ENCODE measurements around the gene ULBP2. TPM values are rescaled to one million over a fixed set of nuclear protein-coding genes. Genes with fewer than 3 reads are reported as not detected.

ULBP2 gene
- total RNA-seq, 1 experiment from 2014 or later, result not detected

DNA sequence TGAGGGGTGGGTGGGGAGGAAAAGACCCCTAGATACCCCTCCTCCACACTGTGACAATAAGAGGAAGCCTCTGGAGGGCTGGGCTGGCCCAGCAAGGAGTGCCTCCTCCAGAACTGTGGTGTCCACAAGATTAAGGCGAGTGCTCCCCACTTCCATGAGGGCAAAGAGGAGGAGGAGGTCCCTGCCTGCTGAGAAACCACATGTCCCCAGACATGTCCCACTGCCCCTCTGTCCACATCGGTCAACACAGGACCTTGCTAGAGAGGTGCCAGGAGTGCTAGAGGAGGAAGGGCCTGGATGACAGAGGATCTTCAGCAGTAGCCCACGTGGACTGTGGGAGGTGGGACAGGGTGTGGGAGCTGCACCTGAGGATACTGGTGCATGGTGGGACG, 22.0 kb upstream of the ULBP2 start:
- Histone ChIP-seq H3K27me3 (ENCODE audit: insufficient read depth, low read length) (peaks cover 39% of the 10 kb centered on the region), H3K23ac (ENCODE audit: insufficient read length, low read depth, low read length) (no peak overlapping the region), H3K14ac (ENCODE audit: insufficient read depth, low read length) (no peak overlapping the region), H2BK12ac (ENCODE audit: insufficient read length, low read depth, low read length) (no peak overlapping the region), H2BK20ac (ENCODE audit: low read depth, low read length, poor library complexity, severe bottlenecking) (no peak overlapping the region), H4K20me1 (ENCODE audit: control insufficient read depth, insufficient read depth, insufficient read length) (no peaks in the 10 kb centered on the region), H4K5ac (ENCODE audit: insufficient read length, low read depth, low read length) (no peak overlapping the region), H3K79me2 (ENCODE audit: insufficient read depth, low read length) (no peaks in the 10 kb centered on the region), H4K8ac (replicated peaks; ENCODE audit: insufficient read length, low read depth, low read length) (no peak overlapping the region), H3K56ac (ENCODE audit: insufficient read length, low read depth, low read length) (no peak overlapping the region), H2BK5ac (ENCODE audit: insufficient read length, low read length) (no peak overlapping the region), H2AFZ (ENCODE audit: low read length) (no peak overlapping the region), H3K4ac (ENCODE audit: low read depth, low read length) (no peak overlapping the region), H3K4me2 (ENCODE audit: insufficient read depth, insufficient read length, low read length) (no peak overlapping the region), H3K9me3 (ENCODE audit: control insufficient read depth, low read depth, low read length) (no peaks in the 10 kb centered on the region), H3K18ac (ENCODE audit: insufficient read length, low read depth, low read length) (no peak overlapping the region), H2BK120ac (ENCODE audit: low read depth, low read length, poor library complexity, severe bottlenecking) (no peak overlapping the region), H3K4me1 (ENCODE audit: insufficient read depth, low read length) (no peaks in the 10 kb centered on the region), H3K27ac (ENCODE audit: insufficient read length, low read depth, low read length) (no peak overlapping the region), H4K91ac (ENCODE audit: insufficient read length, low read depth, low read length) (no peak overlapping the region), H3K79me1 (ENCODE audit: insufficient read depth, low read depth, low read length, poor library complexity, severe bottlenecking) (no peaks in the 10 kb centered on the region), H3T11ph (ENCODE audit: low read length) (no peak overlapping the region), H2AK5ac (ENCODE audit: insufficient read length, low read length) (no peak overlapping the region), H2BK15ac (ENCODE audit: low read depth, low read length) (no peak overlapping the region), H3K23me2 (ENCODE audit: insufficient read length, low read depth, low read length, poor library complexity, severe bottlenecking) (peaks cover 11% of the 10 kb centered on the region), H3K9ac (ENCODE audit: extremely low read depth, insufficient read length, low read length) (no peak overlapping the region)
- no peak for TF ChIP-seq CTCF (conservative IDR thresholded peaks at IDR 0.05)
- H3K4me1 Mint-ChIP-seq, result peaks cover 9 to 13% of the 10 kb centered on the region in 2 experiments
- no peak overlapping the region for H3K27ac Mint-ChIP-seq
- H3K4me3 Mint-ChIP-seq, result no peak overlapping the region; a peak in 1 of 5 replicates
- no CpG with 5 or more reads among the region's 4 CpGs for WGBS (ENCODE audit: extremely low coverage, insufficient read length, low lambda C conversion rate)
- H3K9me3 Mint-ChIP-seq, result peaks cover 4 to 6% of the 10 kb centered on the region in 2 experiments; a peak in 4 of 5 replicates
- H3K36me3 Mint-ChIP-seq (ENCODE audit: insufficient read depth in 1 of 3, low read depth in 3 of 3), result no peaks in the 10 kb centered on the region; a peak in 1 of 7 replicates
- H3K27me3 Mint-ChIP-seq (ENCODE audit: low read depth), result peaks cover 75% of the 10 kb centered on the region
- DNase-seq, result no peak

Measured in H9 (cell line).